A673 (cell line): ENCODE results near the gene CORO7. TPM values are rescaled to one million over a fixed set of nuclear protein-coding genes. Genes with fewer than 3 reads are reported as not detected.

Experiments
- BruUV-seq: library from RNA; stranded (reverse); fragments of 400-500 nt; replicated peaks from 2 replicates; lab custom pipeline; 2021; lab: Mats Ljungman, UMichigan
- CTCF ChIA-PET: fragments of 300-600 bp; sonication (Branson Sonifier 250); formaldehyde crosslinking; loops from one replicate; lab custom pipeline; 2022; ENCODE audit warnings: antibody characterized with exemption; lab: Charles Lee
- POLR2A ChIA-PET: fragments of 300-600 bp; sonication (Branson Sonifier 250); formaldehyde crosslinking; loops from one replicate; lab custom pipeline; 2022; ENCODE audit warnings: antibody characterized with exemption; ENCODE audit not compliant: low non-redundant PET; lab: Charles Lee
- DNase-seq: peaks from one replicate; pipeline ENCODE4 v3.0.0-alpha.2; 2015; ENCODE audit warnings: low spot score
- H3K27ac ChIP-seq: fragments of 200-600 bp; sonication (generic); 2 replicates; pipeline ENCODE4 v1.5.1; 2016; ENCODE audit warnings: mixed run types, low read depth, mild to moderate bottlenecking, mixed read lengths, antibody characterized with exemption, low read length; ENCODE audit not compliant: poor library complexity, severe bottlenecking
- H3K27me3 ChIP-seq: fragments of 200-600 bp; sonication (generic); replicated peaks from 2 replicates; pipeline ENCODE4 v1.6.1; 2017; ENCODE audit warnings: mixed run types, low read depth, mild to moderate bottlenecking, mixed read lengths, antibody characterized with exemption, low read length; ENCODE audit not compliant: insufficient read depth, poor library complexity
- H3K36me3 ChIP-seq: fragments of 200-600 bp; sonication (generic); 2 replicates; pipeline ENCODE4 v1.6.1; 2016; ENCODE audit warnings: mixed run types, mild to moderate bottlenecking, mixed read lengths, antibody characterized with exemption, low read length; ENCODE audit not compliant: insufficient read depth, poor library complexity, severe bottlenecking
- H3K4me1 ChIP-seq: fragments of 200-600 bp; sonication (generic); 2 replicates; pipeline ENCODE4 v1.6.1; 2017; ENCODE audit warnings: mixed run types, mild to moderate bottlenecking, mixed read lengths, antibody characterized with exemption, low read length; ENCODE audit not compliant: insufficient read depth, poor library complexity, severe bottlenecking
- H3K4me3 ChIP-seq: fragments of 200-600 bp; sonication (generic); 2 replicates; pipeline ENCODE4 v1.5.1; 2016; ENCODE audit warnings: low read depth, mixed run types, mild to moderate bottlenecking, mixed read lengths, low read length; ENCODE audit not compliant: poor library complexity, severe bottlenecking
- H3K9me3 ChIP-seq: fragments of 200-600 bp; sonication (generic); 2 replicates; pipeline ENCODE4 v1.6.1; 2016; ENCODE audit warnings: mixed run types, low read depth, mild to moderate bottlenecking, mixed read lengths, antibody characterized with exemption, low read length; ENCODE audit not compliant: poor library complexity, severe bottlenecking
- EZH2 ChIP-seq: fragments of 200-600 bp; sonication (generic); IDR thresholded peaks from 2 replicates; pipeline ENCODE4 v1.6.1; 2017; ENCODE audit warnings: borderline replicate concordance, low read depth, mild to moderate bottlenecking, mixed read lengths, antibody characterized with exemption, low read length; ENCODE audit not compliant: poor library complexity, severe bottlenecking
- intact Hi-C: fragments of 100-400 bp; cut with micrococcal nuclease; formaldehyde crosslinking; loops from one replicate; pipeline ENCODE4 v1.10.0; 2022; ENCODE audit not compliant: unreplicated experiment
- total RNA-seq: library from RNA; stranded (reverse); gene quantifications from 2 replicates; pipeline ENCODE4 v1.2.3, GENCODE V29; 2021
- TF ChIP-seq, protein P1 (sequence below): fragments of 300-800, 200-600 bp; sonication (generic); conservative IDR thresholded peaks from 2 replicates; pipeline ENCODE4 v1.5.1; 2017; ENCODE audit warnings: low read depth, mild to moderate bottlenecking, antibody characterized with exemption, low read length, moderate library complexity, mixed read lengths

Gene CORO7
- total RNA-seq, 1 experiment from 2014 or later, result 24.4 TPM

DNA sequence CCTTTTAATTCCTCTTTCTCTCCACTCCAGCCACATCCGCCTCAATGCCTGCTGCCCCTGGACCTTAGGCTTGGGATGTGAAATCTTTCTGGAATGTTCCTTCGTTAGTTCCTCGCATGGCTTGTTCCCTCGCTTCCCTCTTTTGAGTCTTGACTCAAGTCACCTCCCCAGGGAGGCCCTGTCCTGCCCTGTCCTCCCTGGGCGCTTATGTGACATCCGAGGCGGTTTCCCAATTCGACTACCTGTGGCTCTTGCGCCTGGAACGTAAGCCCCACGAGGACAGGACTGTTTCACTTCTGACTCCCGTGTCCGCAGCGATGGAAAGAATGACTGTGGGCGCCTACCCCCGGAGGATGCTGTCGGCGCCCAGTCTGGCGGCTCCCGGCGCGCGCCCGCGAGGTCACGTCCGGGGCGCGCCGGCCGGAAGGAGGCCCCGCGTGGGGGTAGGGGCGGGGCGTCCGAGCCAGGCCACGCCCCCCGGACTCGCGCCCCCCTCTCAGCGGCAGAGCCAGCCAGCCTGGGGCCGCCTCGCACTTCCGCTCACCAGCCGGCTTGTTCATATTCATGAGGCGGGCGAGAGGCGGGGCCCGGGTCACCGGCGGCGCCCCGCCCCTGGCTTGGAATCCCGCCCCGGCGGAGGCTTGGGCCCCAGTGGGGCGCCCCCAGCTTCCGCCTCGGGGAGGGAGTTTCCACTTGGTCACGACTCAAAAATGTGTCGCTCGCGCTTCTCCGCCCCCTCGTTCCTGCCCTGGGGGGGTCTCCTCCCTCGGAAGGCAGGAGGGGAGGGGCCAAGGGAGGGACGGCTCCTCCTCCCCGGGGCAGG is 109.0 kb downstream of the CORO7 start:
- no peak for TF ChIP-seq EZH2
- TF ChIP-seq, protein P1, sequence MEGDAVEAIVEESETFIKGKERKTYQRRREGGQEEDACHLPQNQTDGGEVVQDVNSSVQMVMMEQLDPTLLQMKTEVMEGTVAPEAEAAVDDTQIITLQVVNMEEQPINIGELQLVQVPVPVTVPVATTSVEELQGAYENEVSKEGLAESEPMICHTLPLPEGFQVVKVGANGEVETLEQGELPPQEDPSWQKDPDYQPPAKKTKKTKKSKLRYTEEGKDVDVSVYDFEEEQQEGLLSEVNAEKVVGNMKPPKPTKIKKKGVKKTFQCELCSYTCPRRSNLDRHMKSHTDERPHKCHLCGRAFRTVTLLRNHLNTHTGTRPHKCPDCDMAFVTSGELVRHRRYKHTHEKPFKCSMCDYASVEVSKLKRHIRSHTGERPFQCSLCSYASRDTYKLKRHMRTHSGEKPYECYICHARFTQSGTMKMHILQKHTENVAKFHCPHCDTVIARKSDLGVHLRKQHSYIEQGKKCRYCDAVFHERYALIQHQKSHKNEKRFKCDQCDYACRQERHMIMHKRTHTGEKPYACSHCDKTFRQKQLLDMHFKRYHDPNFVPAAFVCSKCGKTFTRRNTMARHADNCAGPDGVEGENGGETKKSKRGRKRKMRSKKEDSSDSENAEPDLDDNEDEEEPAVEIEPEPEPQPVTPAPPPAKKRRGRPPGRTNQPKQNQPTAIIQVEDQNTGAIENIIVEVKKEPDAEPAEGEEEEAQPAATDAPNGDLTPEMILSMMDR, result no peak
- CTCF ChIA-PET, result interaction anchor here (0.5 to 0.7 kb wide), 2 partner anchors 28 to 35 kb away, joined by 3 to 8 read pairs; partner anchors contain the start of gene TFAP4
- intact Hi-C loops, result no loop called here
- H3K27ac ChIP-seq, result peak overlapping the region; percentile 59
- POLR2A ChIA-PET, result no interaction called here
- H3K9me3 ChIP-seq, result no peaks in the 10 kb centered on the region
- no peaks in the 10 kb centered on the region for H3K27me3 ChIP-seq
- H3K4me1 ChIP-seq, result peaks cover 8% of the 10 kb centered on the region
- H3K4me3 ChIP-seq, result peak overlapping the region; percentile 46
- BruUV-seq, result no TSS peak
- peak; percentile 96 for DNase-seq
- H3K36me3 ChIP-seq, result no peaks in the 10 kb centered on the region

DNA sequence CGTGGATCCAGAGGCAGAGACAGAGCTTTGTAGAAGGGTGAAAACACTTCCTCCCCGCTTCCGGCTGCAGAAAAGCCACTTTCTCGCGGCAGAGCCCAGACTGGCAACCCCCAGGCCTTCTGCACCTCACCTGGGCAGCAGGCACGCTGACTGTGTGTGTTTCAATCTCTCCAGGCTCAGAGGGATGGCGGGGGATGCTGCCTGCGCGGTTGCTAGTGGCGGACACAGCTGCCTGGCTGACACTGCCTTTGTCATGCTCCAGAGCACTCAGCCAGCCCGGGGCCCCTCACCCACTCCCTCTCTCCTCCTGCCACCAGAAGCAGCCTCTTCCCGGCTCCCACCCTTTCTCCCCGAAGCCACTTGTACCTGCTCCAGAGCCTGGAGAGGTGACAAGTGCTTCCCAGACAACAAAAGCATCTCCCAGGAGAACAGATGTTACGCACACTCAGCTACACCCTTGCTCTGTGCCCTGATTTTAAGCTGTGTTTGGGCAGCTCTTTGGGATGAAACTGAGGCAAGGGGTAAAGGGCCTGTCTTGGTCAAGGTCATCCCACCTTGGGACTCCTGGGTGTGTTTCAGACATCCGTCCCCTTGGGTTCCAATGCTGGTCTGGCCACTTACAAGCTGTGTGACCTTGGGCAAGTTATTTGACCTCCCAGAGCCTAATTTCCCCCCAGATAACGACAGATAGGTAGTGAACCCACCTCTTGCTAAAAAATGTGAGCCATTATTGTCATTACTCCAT is 109.8 kb downstream of the CORO7 start:
- H3K4me1 ChIP-seq, result peaks cover 8% of the 10 kb centered on the region
- TSS peak; percentile 85 for BruUV-seq
- TF ChIP-seq, protein P1, result no peak
- TF ChIP-seq EZH2, result no peak
- H3K9me3 ChIP-seq, result no peaks in the 10 kb centered on the region
- intact Hi-C loops, result no loop called here
- H3K36me3 ChIP-seq, result no peaks in the 10 kb centered on the region
- POLR2A ChIA-PET, result no interaction called here
- H3K27me3 ChIP-seq, result no peaks in the 10 kb centered on the region
- CTCF ChIA-PET, result interaction anchor here (0.5 kb wide), 1 partner anchor 28 kb away, joined by 8 read pairs; no protein-coding TSS in a partner anchor
- no peak for DNase-seq
- H3K4me3 ChIP-seq, result peak overlapping the region; percentile 46
- H3K27ac ChIP-seq, result peak overlapping the region; percentile 59

Other genes starting within 250 kb of the CORO7 start
- gene SRL, start 174.5 kb downstream of the CORO7 start, total RNA-seq, result 0.11 TPM in 1 of 2 replicates, not detected in the other
- 41.5 and 42.4 TPM in 2 replicates for gene TFAP4, start 143.6 kb downstream of the CORO7 start, total RNA-seq
- gene GLIS2, start 100.5 kb downstream of the CORO7 start, total RNA-seq, result 10.6 and 15.4 TPM in 2 replicates
- 89.7 and 90.3 TPM in 2 replicates for gene PAM16, start 65.3 kb downstream of the CORO7 start, total RNA-seq
- 5.4 and 6.6 TPM in 2 replicates for gene VASN, start 44.7 kb downstream of the CORO7 start, total RNA-seq
- gene DNAJA3, start 9.3 kb upstream of the CORO7 start, total RNA-seq, result 101 and 105 TPM in 2 replicates
- 85.8 and 98.8 TPM in 2 replicates for gene NMRAL1, start 58.0 kb upstream of the CORO7 start, total RNA-seq
- 59.4 and 63.0 TPM in 2 replicates for gene HMOX2, start 59.8 kb upstream of the CORO7 start, total RNA-seq
- 12.8 and 14.4 TPM in 2 replicates for gene CDIP1, start 122.2 kb upstream of the CORO7 start, total RNA-seq
- gene C16orf96, start 139.7 kb upstream of the CORO7 start, total RNA-seq, result not detected in 2 replicates
- gene UBALD1, start 198.3 kb upstream of the CORO7 start, total RNA-seq, result 36.3 and 36.5 TPM in 2 replicates
- gene MGRN1, start 208.2 kb upstream of the CORO7 start, total RNA-seq, result 54.6 and 61.4 TPM in 2 replicates